ENCODE results near the gene NHEJ1. TPM values are rescaled to one million over a fixed set of nuclear protein-coding genes. Genes with fewer than 3 reads are reported as not detected.

Gene NHEJ1
- total and polyA plus RNA-seq, 9 donors: 10.8 to 23.1 (median 17.1) TPM

DNA sequence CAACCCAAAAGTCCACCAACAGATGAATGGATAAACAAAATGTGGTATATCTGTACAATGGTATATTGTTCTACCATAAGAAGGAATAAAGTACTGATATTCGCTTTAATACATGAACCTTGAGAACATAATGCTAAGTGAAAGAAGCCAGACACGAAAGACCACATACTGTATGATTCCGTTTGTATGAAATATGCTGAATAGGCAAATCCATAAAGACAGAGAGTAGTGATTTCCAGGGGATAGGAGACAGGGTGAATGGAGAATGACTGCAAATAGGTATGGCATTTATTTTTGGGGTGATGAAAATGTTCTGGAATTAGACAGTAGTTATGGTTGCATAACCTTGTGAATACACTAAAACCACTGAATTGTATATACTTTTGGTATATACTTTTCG, 71.3 kb downstream of the NHEJ1 start:
- H3K4me1 ChIP-seq (ENCODE audit: insufficient read depth): no peaks in the 10 kb centered on the region
- WGBS, 3 donors: 96 to 98% (median 97%) methylated on average over 4 of the region's 4 CpGs
- intact Hi-C loops (cut with DNase I): no loop called here
- no peak overlapping the region for H3K4me3 ChIP-seq
- no peak for DNase-seq
- no peaks in the 10 kb centered on the region for H3K27me3 ChIP-seq
- no peak overlapping the region for H3K27ac ChIP-seq
- H3K36me3 ChIP-seq: no peaks in the 10 kb centered on the region
- TF ChIP-seq, protein P1, sequence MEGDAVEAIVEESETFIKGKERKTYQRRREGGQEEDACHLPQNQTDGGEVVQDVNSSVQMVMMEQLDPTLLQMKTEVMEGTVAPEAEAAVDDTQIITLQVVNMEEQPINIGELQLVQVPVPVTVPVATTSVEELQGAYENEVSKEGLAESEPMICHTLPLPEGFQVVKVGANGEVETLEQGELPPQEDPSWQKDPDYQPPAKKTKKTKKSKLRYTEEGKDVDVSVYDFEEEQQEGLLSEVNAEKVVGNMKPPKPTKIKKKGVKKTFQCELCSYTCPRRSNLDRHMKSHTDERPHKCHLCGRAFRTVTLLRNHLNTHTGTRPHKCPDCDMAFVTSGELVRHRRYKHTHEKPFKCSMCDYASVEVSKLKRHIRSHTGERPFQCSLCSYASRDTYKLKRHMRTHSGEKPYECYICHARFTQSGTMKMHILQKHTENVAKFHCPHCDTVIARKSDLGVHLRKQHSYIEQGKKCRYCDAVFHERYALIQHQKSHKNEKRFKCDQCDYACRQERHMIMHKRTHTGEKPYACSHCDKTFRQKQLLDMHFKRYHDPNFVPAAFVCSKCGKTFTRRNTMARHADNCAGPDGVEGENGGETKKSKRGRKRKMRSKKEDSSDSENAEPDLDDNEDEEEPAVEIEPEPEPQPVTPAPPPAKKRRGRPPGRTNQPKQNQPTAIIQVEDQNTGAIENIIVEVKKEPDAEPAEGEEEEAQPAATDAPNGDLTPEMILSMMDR (IDR thresholded peaks at IDR 0.05): no peak
- no peak for TF ChIP-seq POLR2A (IDR thresholded peaks at IDR 0.05)
- no peak for TF ChIP-seq EP300 (IDR thresholded peaks at IDR 0.05)
- H3K9me3 ChIP-seq: no peaks in the 10 kb centered on the region

DNA sequence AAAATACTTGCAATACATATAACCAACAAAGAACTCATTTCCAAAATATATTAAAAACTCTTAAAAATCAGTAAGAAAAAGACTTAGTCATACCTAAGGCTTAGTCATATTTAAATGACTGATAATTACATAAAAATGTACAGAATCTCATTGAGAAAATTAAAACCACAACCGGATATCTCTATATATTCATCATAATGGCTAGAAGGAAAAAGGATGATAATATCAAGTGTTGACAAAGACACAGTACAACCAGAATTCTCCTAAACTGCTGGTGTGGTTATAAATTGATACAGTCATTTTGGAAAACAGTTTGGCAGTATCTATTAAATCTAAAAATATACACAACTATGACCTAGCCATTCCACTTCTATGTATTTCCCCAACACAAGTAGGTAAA, 72.8 kb downstream of the NHEJ1 start:
- Histone ChIP-seq H3K27ac (no peak overlapping the region), H3K4me1 (ENCODE audit: insufficient read depth) (no peaks in the 10 kb centered on the region), H3K27me3 (no peaks in the 10 kb centered on the region), H3K4me3 (no peak overlapping the region), H3K36me3 (no peaks in the 10 kb centered on the region), H3K9me3 (no peaks in the 10 kb centered on the region)
- TF ChIP-seq EP300 (IDR thresholded peaks at IDR 0.05) (no peak), POLR2A (IDR thresholded peaks at IDR 0.05) (no peak)
- TF ChIP-seq, protein P1 (IDR thresholded peaks at IDR 0.05): no peak
- intact Hi-C loops (cut with DNase I): no loop called here
- DNase-seq: no peak
- WGBS, 3 donors: 93 to 99% (median 96%) methylated on average over 1 of the region's 1 CpG

DNA sequence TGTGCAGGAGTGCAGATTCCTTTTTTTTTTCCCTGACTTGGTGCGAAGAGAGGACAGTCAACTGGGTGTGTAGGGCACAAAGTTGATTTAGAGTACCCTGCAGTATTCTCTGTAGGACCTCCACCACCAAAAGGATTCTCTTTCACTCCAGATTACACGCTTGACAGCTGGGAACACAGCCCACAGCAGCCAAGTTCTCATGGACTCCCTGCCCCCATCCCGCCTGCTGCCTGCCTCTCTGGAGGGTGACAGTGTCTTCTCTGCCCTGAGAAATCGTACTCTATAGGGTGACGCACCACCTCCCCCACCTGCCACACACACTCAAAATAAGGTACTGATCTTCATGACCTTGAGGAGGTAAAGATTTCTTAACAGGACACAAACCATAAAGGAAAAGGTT, 73.3 kb downstream of the NHEJ1 start:
- DNase-seq: no peak
- TF ChIP-seq POLR2A (IDR thresholded peaks at IDR 0.05) (no peak), EP300 (IDR thresholded peaks at IDR 0.05) (no peak)
- TF ChIP-seq, protein P1 (IDR thresholded peaks at IDR 0.05): no peak
- no peak overlapping the region for H3K4me3 ChIP-seq
- no peaks in the 10 kb centered on the region for H3K27me3 ChIP-seq
- no peaks in the 10 kb centered on the region for H3K4me1 ChIP-seq (ENCODE audit: insufficient read depth)
- no peak overlapping the region for H3K27ac ChIP-seq
- intact Hi-C loops (cut with DNase I): no loop called here
- H3K9me3 ChIP-seq: no peaks in the 10 kb centered on the region
- H3K36me3 ChIP-seq: no peaks in the 10 kb centered on the region
- 76 to 81% (median 81%) methylated on average over 5 of the region's 5 CpGs for WGBS, 3 donors

DNA sequence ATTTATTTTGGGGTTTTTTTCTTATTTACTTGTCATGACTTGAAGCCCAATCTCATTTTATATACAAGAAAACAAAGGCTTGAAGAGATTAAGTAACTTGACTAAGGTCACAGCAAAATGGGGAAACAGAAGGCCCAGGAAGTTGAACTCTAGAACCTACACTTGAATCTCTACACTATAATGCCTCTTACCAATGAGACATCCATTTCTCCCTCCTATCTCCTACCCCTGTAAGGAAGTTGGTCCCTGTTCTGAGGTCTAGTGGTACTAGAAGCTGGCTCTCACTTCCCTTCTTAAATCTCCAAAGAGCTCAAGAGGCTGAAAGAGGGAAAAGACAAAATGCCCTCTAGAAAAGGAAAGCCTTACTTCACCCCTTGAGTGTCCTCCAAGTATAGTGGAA, 74.4 kb downstream of the NHEJ1 start:
- intact Hi-C loops (cut with DNase I): no loop called here
- Histone ChIP-seq H3K4me1 (ENCODE audit: insufficient read depth) (no peaks in the 10 kb centered on the region), H3K9me3 (no peaks in the 10 kb centered on the region), H3K27me3 (no peaks in the 10 kb centered on the region), H3K4me3 (no peak overlapping the region), H3K27ac (no peak overlapping the region), H3K36me3 (no peaks in the 10 kb centered on the region)
- no peak for DNase-seq
- TF ChIP-seq POLR2A (IDR thresholded peaks at IDR 0.05): no peak

DNA sequence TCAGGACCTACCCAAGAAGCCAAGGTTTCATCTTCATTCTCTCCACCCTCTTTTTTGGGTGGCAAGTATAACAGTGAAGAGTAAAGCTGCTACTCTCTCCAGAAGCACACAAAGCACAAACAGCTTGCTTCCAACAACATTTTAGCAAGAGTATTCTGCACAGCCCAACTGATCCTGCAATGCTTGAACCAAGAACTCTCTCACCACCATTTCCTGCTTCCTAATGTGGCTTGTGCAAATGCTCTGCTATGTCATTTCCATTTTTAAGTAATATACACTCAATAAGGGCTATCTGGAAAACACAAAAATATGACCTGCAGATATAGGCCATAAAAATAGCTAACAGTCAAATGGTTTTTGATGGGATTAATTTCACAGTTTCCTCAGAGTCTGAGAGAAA, 75.8 kb downstream of the NHEJ1 start:
- no peaks in the 10 kb centered on the region for H3K36me3 ChIP-seq
- TF ChIP-seq POLR2A (IDR thresholded peaks at IDR 0.05) (no peak), EP300 (IDR thresholded peaks at IDR 0.05) (no peak)
- TF ChIP-seq, protein P1 (IDR thresholded peaks at IDR 0.05): no peak
- H3K9me3 ChIP-seq: no peaks in the 10 kb centered on the region
- DNase-seq: no peak
- no peaks in the 10 kb centered on the region for H3K4me1 ChIP-seq (ENCODE audit: insufficient read depth)
- intact Hi-C loops (cut with DNase I): no loop called here
- H3K27ac ChIP-seq: no peak overlapping the region
- H3K4me3 ChIP-seq: no peak overlapping the region
- H3K27me3 ChIP-seq: no peaks in the 10 kb centered on the region

All from ovary (tissue), 9 donors.